Measurements from ENCODE around the gene SPAG8.
A peak's percentile ranks its signal among the peaks of the same experiment; 100 is the strongest.

Gene SPAG8

GRCh38 chr9:35845824-35846771 lies 34.0 kb upstream of the SPAG8 start:
- H3K4me3 ChIP-seq (ENCODE audit: low read depth, low read length) = no peak overlapping the region
- DNase-seq (ENCODE audit: low read depth) = no peak
- TF ChIP-seq CTCF (IDR thresholded peaks at IDR 0.05; ENCODE audit: control insufficient read depth, extremely low read depth, insufficient read depth) = no peak

GRCh38 chr9:35844628-35845270 lies 32.7 kb upstream of the SPAG8 start:
- peak; percentile 80 for DNase-seq (ENCODE audit: low read depth)
- TF ChIP-seq CTCF (IDR thresholded peaks at IDR 0.05; ENCODE audit: control insufficient read depth, extremely low read depth, insufficient read depth) = no peak
- no peak overlapping the region for H3K4me3 ChIP-seq (ENCODE audit: low read depth, low read length)

- TF ChIP-seq CTCF (IDR thresholded peaks at IDR 0.05; ENCODE audit: control insufficient read depth, extremely low read depth, insufficient read depth) = no peak
- H3K4me3 ChIP-seq (ENCODE audit: low read depth, low read length) = no peak overlapping the region
- no peak for DNase-seq (ENCODE audit: low read depth)
Measured at GRCh38 chr9:35842795-35843194, 30.7 kb upstream of the SPAG8 start.

GRCh38 chr9:35842020-35842745 lies 30.1 kb upstream of the SPAG8 start:
- no peak overlapping the region for H3K4me3 ChIP-seq (ENCODE audit: low read depth, low read length)
- no peak for DNase-seq (ENCODE audit: low read depth)
- TF ChIP-seq CTCF (IDR thresholded peaks at IDR 0.05; ENCODE audit: control insufficient read depth, extremely low read depth, insufficient read depth) = no peak

- no peak for TF ChIP-seq CTCF (IDR thresholded peaks at IDR 0.05; ENCODE audit: control insufficient read depth, extremely low read depth, insufficient read depth)
- H3K4me3 ChIP-seq (ENCODE audit: low read depth, low read length) = no peak overlapping the region
- DNase-seq (ENCODE audit: low read depth) = no peak
Measured at GRCh38 chr9:35841645-35841900, 29.5 kb upstream of the SPAG8 start.

- DNase-seq (ENCODE audit: low read depth) = no peak
- TF ChIP-seq CTCF (IDR thresholded peaks at IDR 0.05; ENCODE audit: control insufficient read depth, extremely low read depth, insufficient read depth) = no peak
Measured at GRCh38 chr9:35840881-35841644, 29.0 kb upstream of the SPAG8 start.

More at GRCh38 chr9:35840881-35841644, 29.0 kb upstream of the SPAG8 start:
- no peak overlapping the region for H3K4me3 ChIP-seq (ENCODE audit: low read depth, low read length)

Data from LNCaP clone FGC (cell line).